ENCODE results near the gene TSPOAP1. TPM values are rescaled to one million over a fixed set of nuclear protein-coding genes. Genes with fewer than 3 reads are reported as not detected.

TSPOAP1 gene
- total RNA-seq, 1 donor from 2014 or later, result 1.3 TPM

- Mint-ChIP-seq H3K27ac (ENCODE audit: unreplicated experiment) (no peak overlapping the region), H3K9me3 (ENCODE audit: unreplicated experiment) (no peaks in the 10 kb centered on the region), H3K4me3 (ENCODE audit: unreplicated experiment) (no peak overlapping the region), H3K4me1 (ENCODE audit: unreplicated experiment) (no peaks in the 10 kb centered on the region), H3K36me3 (ENCODE audit: low read depth, unreplicated experiment) (no peaks in the 10 kb centered on the region), H3K27me3 (ENCODE audit: unreplicated experiment) (peaks cover 3% of the 10 kb centered on the region)
- TF ChIP-seq CTCF (IDR thresholded peaks at IDR 0.05; ENCODE audit: unreplicated experiment), result no peak
- no peak for DNase-seq (ENCODE audit: low spot score)
Measured at GRCh38 chr17:58285422-58285810, 43.2 kb downstream of the TSPOAP1 start.

- H3K9me3 Mint-ChIP-seq (ENCODE audit: unreplicated experiment), result no peaks in the 10 kb centered on the region
- no peaks in the 10 kb centered on the region for H3K4me1 Mint-ChIP-seq (ENCODE audit: unreplicated experiment)
- no peak overlapping the region for H3K27ac Mint-ChIP-seq (ENCODE audit: unreplicated experiment)
- TF ChIP-seq CTCF (IDR thresholded peaks at IDR 0.05; ENCODE audit: unreplicated experiment), result no peak
- H3K36me3 Mint-ChIP-seq (ENCODE audit: low read depth, unreplicated experiment), result no peaks in the 10 kb centered on the region
- no peak overlapping the region for H3K4me3 Mint-ChIP-seq (ENCODE audit: unreplicated experiment)
- no peak for DNase-seq (ENCODE audit: low spot score)
- peaks cover 7% of the 10 kb centered on the region for H3K27me3 Mint-ChIP-seq (ENCODE audit: unreplicated experiment)
Measured at GRCh38 chr17:58284613-58285421, 43.8 kb downstream of the TSPOAP1 start.

GRCh38 chr17:58283674-58284612 is 44.7 kb downstream of the TSPOAP1 start:
- Mint-ChIP-seq H3K4me1 (ENCODE audit: unreplicated experiment) (no peaks in the 10 kb centered on the region), H3K4me3 (ENCODE audit: unreplicated experiment) (no peak overlapping the region), H3K27ac (ENCODE audit: unreplicated experiment) (no peak overlapping the region), H3K27me3 (ENCODE audit: unreplicated experiment) (peaks cover 11% of the 10 kb centered on the region), H3K9me3 (ENCODE audit: unreplicated experiment) (no peaks in the 10 kb centered on the region), H3K36me3 (ENCODE audit: low read depth, unreplicated experiment) (no peaks in the 10 kb centered on the region)
- no peak for DNase-seq (ENCODE audit: low spot score)
- no peak for TF ChIP-seq CTCF (IDR thresholded peaks at IDR 0.05; ENCODE audit: unreplicated experiment)

DNA sequence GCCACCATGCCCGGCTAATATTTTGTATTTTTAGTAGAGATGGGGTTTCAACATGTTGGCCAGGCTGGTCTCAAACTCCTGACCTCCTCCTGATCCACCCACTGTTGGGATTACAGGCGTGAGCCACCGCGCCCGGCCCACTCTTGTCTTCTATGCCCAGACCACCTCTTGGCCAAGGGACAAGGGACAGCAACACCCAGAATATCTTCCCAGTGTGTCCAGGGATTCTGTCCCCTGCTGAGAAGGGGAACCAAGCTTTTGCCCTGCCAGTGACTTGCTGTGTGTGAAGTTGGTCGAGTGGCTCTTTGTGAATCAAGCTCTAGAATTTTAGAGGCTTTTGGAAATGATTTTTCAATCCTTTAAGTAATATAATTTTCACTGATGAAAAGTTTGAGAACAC is 46.2 kb downstream of the TSPOAP1 start:
- Mint-ChIP-seq H3K4me3 (ENCODE audit: unreplicated experiment) (no peak overlapping the region), H3K4me1 (ENCODE audit: unreplicated experiment) (no peaks in the 10 kb centered on the region), H3K36me3 (ENCODE audit: low read depth, unreplicated experiment) (no peaks in the 10 kb centered on the region), H3K27ac (ENCODE audit: unreplicated experiment) (no peak overlapping the region), H3K27me3 (ENCODE audit: unreplicated experiment) (peaks cover 11% of the 10 kb centered on the region), H3K9me3 (ENCODE audit: unreplicated experiment) (no peaks in the 10 kb centered on the region)
- no peak for TF ChIP-seq CTCF (IDR thresholded peaks at IDR 0.05; ENCODE audit: unreplicated experiment)
- DNase-seq (ENCODE audit: low spot score), result no peak
